GM21786 (cell line): Measurements from ENCODE around the gene PRDM12.

Experiments used
- ATAC-seq: cut with Tn5 transposase; IDR thresholded peaks from one replicate; pipeline ENCODE4 v1.9.1; 2021; ENCODE audit not compliant: unreplicated experiment

The PRDM12 gene

DNA sequence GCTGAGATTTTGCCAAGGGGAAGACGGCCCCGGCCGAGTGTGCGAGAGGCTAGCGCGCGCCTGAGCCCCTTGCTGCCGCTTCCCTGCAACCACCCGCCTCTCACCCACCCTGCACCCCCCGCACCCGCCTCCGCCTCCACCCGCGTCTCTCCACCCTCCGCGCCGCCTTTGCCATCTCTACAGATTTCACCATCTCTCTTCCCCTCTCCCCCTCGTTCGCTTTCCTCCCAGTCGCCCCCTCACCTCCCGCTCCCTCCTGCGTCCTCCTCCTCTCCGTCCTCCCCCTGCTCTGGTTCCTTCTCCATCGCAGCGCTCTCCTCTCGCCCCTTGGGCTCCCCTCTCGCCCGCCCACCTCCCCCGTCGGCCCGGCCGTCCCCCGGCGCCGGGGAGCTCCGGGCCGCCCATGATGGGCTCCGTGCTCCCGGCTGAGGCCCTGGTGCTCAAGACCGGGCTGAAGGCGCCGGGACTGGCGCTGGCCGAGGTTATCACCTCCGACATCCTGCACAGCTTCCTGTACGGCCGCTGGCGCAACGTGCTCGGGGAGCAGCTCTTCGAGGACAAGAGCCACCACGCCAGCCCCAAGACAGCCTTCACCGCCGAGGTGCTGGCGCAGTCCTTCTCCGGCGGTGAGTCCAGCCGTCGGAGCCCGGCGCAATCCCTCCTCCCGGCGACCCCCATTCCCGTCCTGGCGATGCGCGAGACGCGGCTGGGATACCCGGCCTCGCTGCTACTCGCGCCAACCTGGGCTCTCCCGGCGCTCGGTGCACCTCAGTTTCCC, at the start of gene PRDM12:
Gene PRDM12, plus strand, starts transcription at position 344 of the 778 bp plus-strand sequence. Its CDS starts 60 bp downstream, at position 404.
- no peak for ATAC-seq

DNA sequence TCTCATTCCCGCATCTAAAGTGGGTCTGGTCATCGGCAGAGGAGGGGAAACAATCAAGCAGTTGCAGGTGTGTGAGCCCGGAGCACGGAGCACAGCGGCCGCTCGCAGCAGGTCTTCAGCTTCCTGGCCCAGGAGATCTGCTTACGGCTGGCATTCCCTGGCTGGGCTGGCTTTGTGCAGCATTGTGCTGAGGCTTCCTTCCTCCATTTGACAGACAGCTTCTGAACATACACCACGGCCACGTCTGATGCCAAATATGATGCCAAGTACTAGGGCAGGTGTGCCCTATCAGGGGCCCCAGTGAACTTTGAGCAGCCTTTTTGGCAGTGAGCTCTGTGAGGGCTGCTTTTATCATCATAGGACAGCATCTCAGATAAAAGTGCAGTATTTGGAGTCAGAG, 47.9 kb upstream of the PRDM12 start:
- ATAC-seq, result no peak

GRCh38 chr9:130623466-130623865, 40.9 kb upstream of the PRDM12 start:
- ATAC-seq, result no peak

GRCh38 chr9:130624154-130624553, 40.2 kb upstream of the PRDM12 start:
- ATAC-seq, result no peak

GRCh38 chr9:130626249-130626996, 38.0 kb upstream of the PRDM12 start:
- ATAC-seq, result no peak

- no peak for ATAC-seq
These were observed 37.3 kb upstream of the PRDM12 start for GRCh38 chr9:130627051-130627450.

- no peak for ATAC-seq
These were observed 36.2 kb upstream of the PRDM12 start for GRCh38 chr9:130627896-130628792.

DNA sequence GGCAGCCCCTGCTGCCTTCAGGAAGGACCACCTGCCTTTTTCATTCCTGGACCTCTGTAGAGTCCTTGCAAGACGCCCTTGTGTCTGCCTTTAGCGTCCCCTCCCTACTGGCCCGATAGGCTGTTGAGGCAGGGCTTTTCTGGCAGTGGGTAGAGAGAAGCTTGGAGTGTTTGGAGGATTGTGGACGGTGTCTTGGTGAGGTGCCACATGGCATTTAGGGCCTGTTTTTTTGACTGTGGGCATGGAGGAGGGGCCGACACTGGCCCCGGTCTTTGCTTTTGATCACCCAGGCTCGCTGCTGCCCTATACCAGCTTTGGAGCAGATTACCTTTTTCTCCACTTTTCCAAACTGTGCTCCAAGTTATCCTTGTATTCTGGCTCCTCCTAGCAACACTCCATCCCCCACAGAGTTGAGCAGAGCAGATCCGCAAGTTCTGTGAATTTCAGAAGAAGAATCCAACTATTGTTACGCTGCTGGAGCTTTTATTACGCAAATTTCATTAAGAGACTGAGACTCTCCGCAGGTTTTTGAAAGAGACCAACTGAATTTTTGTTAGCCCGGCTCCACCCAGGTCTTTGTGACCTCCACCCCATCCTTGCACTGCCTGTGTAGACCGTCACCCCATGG, 34.8 kb upstream of the PRDM12 start:
- no peak for ATAC-seq

DNA sequence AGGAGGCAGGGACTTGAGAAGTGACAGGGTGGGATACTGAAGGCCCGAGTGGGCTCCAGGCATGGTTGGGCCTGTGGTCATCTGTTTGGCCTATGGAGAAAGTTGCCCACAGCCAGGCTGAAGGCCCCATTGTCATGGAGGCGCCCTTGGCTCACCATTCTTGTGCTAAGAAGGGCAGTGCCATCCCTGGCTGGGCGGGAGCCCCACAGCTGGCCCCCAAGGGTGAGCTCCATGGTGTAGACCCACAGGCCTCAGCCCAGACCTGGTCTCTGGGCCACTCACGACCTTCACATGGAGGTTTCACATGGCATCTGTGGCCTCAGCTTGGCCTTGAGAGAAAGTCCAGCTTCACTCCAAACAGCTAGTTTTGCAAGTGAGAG, 34.3 kb upstream of the PRDM12 start:
- ATAC-seq, result no peak

- ATAC-seq, result no peak
These were observed 33.7 kb upstream of the PRDM12 start for GRCh38 chr9:130630506-130631330.

DNA sequence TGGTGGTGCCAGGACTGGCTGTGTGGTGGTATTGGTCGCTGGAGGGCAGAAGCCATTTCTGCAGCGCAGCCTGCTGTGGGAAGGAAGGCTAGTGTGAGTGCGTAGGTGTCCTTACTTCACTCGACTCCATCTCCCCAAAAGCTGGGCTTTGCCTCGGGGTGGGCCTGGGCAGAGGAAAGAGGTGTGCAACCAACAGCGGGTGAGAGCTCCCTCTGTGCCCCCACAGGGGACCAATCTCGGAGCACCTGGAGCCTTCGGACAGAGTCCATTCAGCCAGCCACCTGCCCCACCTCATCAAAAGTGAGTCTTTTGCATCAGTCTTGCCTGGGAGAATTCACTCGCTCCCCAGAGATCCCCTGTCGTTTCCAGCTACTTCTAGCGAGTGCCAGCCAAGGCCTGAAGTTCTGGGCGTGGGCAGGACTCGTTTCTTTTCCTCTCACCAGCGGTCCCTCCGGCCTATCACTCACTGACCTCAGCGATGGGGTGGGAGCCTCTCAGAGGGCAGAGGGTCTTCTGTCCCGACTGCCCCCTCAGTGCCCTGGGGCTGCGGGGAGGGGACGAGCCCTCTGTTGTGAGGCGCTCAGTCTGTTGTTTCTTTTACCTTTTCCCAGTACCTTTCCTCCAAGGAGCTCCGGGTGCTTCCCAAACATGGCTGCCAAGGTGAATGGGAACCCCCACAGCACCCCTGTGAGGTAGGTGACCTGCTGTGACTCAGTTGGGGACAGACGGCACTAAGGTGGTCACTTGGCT, 32.9 kb upstream of the PRDM12 start:
- no peak for ATAC-seq

- ATAC-seq, result no peak
These were observed 32.2 kb upstream of the PRDM12 start for GRCh38 chr9:130632081-130632710.

DNA sequence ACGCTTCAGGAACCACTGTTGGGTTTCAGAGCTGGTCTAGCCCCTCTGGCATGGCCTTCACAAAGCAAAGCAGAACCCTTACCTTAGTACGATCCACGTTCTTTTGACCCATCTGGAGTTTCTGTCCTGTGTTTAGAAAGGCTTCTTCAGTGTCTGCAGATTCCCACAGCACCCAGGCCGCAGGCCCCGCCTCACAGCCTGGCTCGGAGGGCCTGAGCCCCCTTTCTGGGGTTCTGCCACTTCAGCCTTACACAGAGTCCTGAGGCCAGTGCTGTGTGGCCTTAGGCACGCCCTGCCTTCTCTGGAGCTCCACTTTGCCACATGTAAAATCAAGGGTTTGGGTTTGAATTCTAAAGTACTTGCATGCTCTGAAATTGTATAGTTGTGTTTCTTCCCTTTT, 31.6 kb upstream of the PRDM12 start:
- no peak for ATAC-seq

- ATAC-seq, result no peak
These were observed 30.8 kb upstream of the PRDM12 start for GRCh38 chr9:130633336-130634190.

DNA sequence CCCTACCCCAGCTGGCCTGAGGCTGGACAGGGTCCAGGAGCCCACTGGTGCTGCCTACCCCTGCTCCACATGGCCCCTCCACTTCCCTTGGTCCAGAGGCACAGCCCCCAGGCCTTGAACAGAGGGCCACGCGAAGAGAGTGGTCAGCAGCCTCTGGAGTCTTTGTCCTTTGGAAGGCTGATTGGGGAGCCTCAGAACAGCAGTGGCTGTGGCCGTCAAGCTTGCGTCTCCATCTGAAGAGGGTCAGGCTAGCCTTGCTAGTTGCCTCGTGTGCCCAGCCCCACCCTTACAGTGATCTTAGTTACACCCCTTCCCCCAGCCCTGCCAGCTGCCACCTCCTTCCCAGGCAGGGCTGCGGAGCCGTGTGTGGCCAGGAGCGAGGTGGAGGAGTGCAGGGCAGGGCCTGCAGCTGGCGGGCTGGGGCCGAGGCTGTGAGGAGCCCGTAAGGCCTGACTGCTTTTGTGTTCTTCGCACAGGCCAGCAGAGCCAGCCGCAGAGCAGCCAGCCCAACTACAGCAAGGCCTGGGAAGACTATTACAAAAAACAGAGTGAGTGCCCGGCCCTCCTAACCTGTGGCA, 30.1 kb upstream of the PRDM12 start:
- ATAC-seq, result no peak

DNA sequence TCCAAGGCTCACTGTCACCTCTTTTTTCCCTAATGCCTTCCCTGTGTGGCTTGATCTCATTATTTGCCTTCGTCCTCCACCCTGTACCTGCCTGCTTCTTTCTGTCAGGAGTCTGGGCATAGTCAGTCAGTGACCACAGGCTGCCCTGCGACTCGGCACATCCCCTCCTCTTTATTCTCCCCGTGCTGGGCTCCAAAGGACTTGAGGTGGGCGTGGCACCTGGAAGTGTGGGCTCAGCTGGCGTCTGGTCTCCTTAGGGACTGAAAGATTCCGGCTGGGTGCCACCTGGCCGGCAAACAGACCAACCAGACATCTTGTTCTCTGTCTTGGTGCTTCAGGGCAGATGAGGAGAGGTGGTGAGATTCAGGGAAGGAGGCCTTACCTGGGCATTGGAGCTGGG, 29.6 kb upstream of the PRDM12 start:
- ATAC-seq, result no peak

- no peak for ATAC-seq
These were observed 29.1 kb upstream of the PRDM12 start for GRCh38 chr9:130635306-130635705.
